Measurements from ENCODE around the gene MAML2. TPM values are rescaled to one million over a fixed set of nuclear protein-coding genes. Genes with fewer than 3 reads are reported as not detected.
A peak's percentile ranks its signal among the peaks of the same experiment; 100 is the strongest.

Gene MAML2
- total and polyA plus RNA-seq, 9 of the 15 experiments (the other 6 are each of a cell fraction or from before 2014, with no cell fraction given): 0.79 to 6.8 (median 4.8) TPM

GRCh38 chr11:96328395-96329010, 14.5 kb downstream of the MAML2 start (continued):
- TF ChIP-seq, protein P1, sequence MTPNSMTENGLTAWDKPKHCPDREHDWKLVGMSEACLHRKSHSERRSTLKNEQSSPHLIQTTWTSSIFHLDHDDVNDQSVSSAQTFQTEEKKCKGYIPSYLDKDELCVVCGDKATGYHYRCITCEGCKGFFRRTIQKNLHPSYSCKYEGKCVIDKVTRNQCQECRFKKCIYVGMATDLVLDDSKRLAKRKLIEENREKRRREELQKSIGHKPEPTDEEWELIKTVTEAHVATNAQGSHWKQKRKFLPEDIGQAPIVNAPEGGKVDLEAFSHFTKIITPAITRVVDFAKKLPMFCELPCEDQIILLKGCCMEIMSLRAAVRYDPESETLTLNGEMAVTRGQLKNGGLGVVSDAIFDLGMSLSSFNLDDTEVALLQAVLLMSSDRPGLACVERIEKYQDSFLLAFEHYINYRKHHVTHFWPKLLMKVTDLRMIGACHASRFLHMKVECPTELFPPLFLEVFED (CRISPR knock-in tag; conservative IDR thresholded peaks at IDR 0.05): no peak
- TF ChIP-seq, protein P2, sequence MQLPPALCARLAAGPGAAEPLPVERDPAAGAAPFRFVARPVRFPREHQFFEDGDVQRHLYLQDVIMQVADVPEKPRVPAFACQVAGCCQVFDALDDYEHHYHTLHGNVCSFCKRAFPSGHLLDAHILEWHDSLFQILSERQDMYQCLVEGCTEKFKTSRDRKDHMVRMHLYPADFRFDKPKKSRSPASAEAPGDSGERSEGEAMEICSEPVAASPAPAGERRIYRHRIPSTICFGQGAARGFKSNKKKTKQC (CRISPR knock-in tag; IDR thresholded peaks at IDR 0.05): no peak
- no peak for TF ChIP-seq BCL6 (CRISPR knock-in tag; IDR thresholded peaks at IDR 0.05)
- TF ChIP-seq SLC30A9 (CRISPR knock-in tag; IDR thresholded peaks at IDR 0.05): no peak
- TF ChIP-seq IRF2 (CRISPR knock-in tag; IDR thresholded peaks at IDR 0.05): no peak
- no peak for TF ChIP-seq MXD1 (CRISPR knock-in tag; IDR thresholded peaks at IDR 0.05; ENCODE audit: borderline replicate concordance, poor library complexity, severe bottlenecking)
- peak; percentile 18; the same call in 1 of the 2 replicates for TF ChIP-seq NCOR1 (IDR thresholded peaks at IDR 0.05)
- 0 out of 2 replicates have a peak, but pooled peaks have one; percentile 28 for TF ChIP-seq SMAD4 (CRISPR knock-in tag; conservative IDR thresholded peaks at IDR 0.05)
- TF ChIP-seq RB1 (IDR thresholded peaks at IDR 0.05; ENCODE audit: low read depth): no peak
- no peak for TF ChIP-seq ZNF764 (CRISPR knock-in tag; IDR thresholded peaks at IDR 0.05; ENCODE audit: low read depth)
- TF ChIP-seq RHOXF2B (CRISPR knock-in tag; conservative IDR thresholded peaks at IDR 0.05): no peak
- no peak for TF ChIP-seq CXXC5 (CRISPR knock-in tag; IDR thresholded peaks at IDR 0.05)
- TF ChIP-seq SRSF1 (IDR thresholded peaks at IDR 0.05; ENCODE audit: low read depth, low read length): no peak
- TF ChIP-seq, protein P3, sequence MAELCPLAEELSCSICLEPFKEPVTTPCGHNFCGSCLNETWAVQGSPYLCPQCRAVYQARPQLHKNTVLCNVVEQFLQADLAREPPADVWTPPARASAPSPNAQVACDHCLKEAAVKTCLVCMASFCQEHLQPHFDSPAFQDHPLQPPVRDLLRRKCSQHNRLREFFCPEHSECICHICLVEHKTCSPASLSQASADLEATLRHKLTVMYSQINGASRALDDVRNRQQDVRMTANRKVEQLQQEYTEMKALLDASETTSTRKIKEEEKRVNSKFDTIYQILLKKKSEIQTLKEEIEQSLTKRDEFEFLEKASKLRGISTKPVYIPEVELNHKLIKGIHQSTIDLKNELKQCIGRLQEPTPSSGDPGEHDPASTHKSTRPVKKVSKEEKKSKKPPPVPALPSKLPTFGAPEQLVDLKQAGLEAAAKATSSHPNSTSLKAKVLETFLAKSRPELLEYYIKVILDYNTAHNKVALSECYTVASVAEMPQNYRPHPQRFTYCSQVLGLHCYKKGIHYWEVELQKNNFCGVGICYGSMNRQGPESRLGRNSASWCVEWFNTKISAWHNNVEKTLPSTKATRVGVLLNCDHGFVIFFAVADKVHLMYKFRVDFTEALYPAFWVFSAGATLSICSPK (IDR thresholded peaks at IDR 0.05; ENCODE audit: borderline replicate concordance): no peak
- peak in 1 of 2 experiments; percentile 23; a peak in 1 of 4 replicates for TF ChIP-seq HDAC1 (IDR thresholded peaks at IDR 0.05)
- no peak for TF ChIP-seq CHAMP1 (IDR thresholded peaks at IDR 0.05)
- TF ChIP-seq KDM1A (IDR thresholded peaks at IDR 0.05): 0 out of 4 replicates have a peak, but pooled peaks have one; percentile 10 to 23
- TF ChIP-seq, protein P4, sequence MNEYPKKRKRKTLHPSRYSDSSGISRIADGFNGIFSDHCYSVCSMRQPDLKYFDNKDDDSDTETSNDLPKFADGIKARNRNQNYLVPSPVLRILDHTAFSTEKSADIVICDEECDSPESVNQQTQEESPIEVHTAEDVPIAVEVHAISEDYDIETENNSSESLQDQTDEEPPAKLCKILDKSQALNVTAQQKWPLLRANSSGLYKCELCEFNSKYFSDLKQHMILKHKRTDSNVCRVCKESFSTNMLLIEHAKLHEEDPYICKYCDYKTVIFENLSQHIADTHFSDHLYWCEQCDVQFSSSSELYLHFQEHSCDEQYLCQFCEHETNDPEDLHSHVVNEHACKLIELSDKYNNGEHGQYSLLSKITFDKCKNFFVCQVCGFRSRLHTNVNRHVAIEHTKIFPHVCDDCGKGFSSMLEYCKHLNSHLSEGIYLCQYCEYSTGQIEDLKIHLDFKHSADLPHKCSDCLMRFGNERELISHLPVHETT (CRISPR knock-in tag; conservative IDR thresholded peaks at IDR 0.05 in 1 of 2, IDR thresholded peaks at IDR 0.05 in 1 of 2): no peak
- no peak for TF ChIP-seq EHMT2 (IDR thresholded peaks at IDR 0.05)
- TF ChIP-seq NFATC3 (IDR thresholded peaks at IDR 0.05): no peak

Measured in K562 (cell line).